ENCODE measurements around the gene MYO5B.
"Not testable (repeated sequence)": the region's sequence is repeated elsewhere in the genome, so short reads cannot be mapped to it uniquely, and the experiment has no call there.

MYO5B gene

DNA sequence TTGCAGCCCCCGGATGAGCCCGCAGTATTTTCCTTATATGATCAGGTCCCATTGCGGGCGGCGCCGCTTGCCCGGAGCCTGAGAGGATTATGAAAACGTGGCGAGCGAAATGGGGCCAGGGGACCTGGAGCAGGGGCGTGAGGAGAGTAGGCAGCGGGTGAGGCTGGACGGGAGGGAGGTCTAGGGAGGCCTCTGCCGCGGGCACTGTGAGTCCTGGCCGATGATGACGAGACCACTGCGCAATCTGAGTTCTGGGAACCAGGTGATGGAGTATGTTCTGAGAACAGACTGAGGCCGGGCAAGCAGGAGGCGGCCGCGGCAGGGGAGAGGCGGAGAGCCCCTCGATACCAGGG is 380.8 kb downstream of the MYO5B start:
- peak; percentile 19 to 64 for DNase-seq

DNA sequence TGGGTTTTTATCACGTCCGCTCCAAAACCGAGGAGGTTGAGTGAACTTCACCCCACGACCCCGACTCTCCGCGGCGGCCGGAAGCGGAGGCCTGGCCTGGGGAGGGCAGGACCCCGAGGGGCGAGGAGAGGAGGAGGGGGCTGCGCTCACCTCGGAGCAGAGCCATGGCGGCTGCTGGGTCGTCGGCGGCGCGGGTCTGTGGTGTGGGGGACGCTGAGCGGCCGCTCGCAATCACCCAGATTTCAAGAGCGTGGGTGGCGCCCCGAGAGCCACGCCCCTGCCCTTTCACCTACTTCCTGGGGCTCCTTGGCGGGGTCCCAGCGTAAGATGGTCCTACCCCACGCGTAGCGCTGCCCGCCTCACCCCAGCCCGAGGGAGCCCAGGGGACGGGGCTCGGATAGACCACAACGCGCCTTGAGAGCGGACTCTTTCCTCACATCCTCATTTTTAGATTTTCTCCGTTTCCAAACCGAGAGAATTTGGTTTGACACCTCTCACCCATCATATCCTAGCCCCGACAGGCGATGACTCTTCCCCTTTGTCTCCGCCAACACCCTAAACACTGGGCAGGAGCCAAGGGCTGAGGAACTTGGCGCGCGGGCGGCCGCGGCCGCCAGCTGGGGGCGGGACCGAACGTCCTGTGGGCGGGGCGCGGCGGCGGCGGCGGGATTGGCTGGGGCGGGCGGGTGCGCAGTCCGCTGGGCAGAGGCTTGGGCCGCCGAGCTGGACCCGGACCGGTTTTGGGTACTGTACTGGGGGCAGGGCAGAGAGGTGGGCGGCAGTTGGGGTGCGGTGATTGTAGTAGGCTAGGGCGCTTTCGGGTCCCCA is 381.4 kb downstream of the MYO5B start, which contains the start of gene ACAA2:
Gene ACAA2 (minus strand): TSS at position 215 of the 828 bp plus-strand sequence. CDS start 49 bp downstream, at position 166.
- peak; percentile 60 to 81 for DNase-seq

DNA sequence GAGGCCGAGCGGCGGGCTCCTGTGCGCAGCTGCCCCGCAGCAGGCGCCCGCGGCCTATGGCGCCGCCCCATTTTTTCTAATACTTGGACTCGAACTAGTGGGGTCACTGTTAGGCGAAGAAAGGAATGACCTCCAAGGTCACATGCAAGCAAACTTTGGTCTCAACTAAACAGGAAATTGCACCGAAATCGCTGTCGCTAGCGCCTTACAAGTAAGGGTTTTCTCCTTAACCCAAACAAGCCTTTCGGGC is 382.0 kb downstream of the MYO5B start:
- DNase-seq, result peak in 1 of 2 experiments; percentile 46

DNA sequence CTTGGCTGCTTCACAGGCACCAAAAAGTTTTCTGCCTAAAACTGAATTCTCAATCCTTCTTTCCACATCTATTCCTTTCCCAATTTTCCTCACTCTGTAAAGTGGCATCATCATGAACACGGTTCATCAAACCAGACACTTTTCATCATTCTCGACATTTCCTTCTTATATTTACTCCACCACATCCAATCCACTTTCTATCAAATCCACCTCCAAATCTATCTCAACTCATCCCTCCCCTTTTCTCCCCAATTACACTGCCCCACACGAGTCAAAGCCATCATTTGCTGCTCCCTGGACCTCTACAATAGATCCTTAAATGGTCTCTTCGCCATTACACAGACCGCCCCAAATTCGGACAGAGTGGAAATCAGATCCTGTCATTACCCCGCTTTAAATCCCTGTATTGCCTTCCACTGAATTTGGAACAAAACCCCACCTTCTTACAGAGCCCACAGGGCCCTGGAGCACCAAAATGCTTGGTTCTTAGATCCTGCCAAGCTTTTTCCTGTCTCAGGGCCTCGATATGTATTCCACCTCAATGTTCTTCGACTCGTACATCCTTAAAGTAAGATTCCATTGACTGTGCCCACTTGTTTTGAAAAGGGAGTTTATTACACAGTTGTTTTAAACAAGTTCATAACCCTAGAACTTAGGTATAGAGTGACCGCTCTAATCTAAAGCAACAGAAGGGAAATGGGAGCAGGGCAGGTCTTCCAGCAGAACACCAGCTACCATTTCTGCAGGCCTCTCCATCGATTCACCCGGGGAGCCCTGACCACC is 382.5 kb downstream of the MYO5B start:
- DNase-seq, result peak in 1 of 2 experiments; percentile 31

DNA sequence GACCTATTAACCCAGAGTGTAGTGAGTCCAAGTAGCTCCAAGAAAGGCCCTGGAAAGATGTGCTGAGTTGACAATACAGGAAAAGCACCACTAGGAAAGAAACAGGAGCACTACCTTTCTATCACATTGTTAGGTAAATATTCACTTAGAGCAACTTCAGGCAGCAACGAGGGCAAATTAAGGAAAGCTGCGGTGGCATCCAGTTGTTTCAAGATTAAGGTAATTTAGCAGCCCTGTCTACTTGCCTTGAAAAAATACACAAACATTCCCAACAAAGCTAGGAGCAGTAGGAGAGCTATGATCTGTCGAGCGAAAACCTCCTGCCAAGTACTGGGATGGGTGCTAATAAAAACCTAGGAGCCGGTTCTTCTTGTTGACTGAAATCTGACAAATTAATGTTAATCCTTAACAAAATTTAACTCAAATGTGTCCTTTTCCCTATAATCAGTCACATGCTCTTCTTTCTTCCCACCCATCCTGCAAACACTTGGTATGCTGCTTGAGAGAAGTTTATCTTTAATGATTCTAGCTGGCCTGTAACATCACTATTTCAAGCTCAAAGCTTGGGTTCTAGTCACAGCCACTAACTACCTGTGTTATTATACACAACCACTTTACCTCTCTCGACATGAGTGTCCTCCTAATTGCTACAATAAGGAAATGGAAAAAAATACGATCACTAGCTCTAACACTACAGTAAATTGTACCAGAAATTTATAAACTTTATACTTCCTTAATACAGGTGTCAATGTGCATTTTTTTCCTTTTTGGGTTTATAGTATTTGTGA is 383.6 kb downstream of the MYO5B start:
- DNase-seq, result no peak

DNA sequence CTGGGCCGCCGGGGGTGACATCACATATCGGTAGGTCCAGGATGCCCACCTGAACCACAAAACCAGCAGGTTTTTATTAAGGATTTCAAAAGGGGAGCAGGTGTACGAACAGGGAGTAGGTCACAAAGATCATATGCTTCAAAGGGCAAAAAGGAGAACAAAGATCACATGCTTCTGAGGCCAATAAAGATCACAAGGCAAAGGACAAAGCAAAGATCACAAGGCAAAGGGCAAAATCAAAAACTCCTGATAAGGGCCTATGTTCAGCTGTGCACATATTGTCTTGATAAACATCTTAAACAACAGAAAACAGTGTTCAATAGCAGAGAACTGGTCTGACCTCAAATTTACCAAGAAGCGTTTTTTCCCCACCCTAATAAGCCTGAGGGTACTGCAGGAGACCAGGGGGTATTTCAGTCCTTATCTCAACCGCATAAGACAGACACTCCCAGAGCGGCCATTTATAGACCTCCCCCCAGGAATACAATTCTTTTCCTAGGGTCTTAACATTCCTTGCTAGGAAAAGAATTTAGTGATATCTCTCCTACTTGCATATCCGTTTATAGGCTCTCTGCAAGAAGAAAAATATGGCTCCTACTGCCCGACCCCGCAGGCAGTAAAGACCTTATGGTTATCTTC is 386.3 kb downstream of the MYO5B start:
- not testable (repeated sequence) for DNase-seq

DNA sequence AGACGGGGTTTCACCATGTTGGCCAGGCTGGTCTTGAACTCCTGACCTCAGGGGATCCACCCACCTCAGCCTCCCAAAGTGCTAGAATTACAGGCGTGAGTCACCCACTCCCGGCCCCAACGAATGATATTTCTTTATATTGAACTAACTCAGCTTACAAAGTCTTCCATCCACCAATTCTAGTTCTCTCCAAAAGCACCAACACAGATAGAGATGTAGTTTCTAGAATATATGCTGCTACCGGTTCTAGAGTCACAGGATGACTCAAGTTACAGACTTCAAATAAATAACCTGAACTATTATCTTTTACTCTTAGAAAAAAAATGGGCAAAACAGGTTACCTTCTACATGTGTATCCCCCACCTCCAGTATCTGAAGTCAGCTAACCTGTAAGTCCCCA is 390.9 kb downstream of the MYO5B start:
- no peak for DNase-seq

DNA sequence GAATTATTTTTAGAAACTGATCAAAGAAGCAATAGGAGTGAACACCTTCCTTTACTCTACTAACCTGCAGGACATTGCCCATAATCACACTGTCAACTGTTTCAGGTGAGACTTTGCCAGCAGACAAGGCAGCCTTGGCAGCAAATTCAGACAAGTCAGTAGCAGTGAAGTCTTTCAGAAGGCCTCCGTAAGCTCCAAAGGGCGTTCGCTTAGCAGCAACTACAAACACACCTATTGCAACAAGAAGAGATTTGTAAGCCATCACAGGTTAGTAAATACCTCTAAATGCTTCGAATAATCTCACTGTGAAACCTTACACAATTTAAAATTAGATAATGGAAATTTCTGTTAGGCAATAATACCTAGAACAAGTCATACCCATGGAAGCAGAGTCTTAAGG is 392.3 kb downstream of the MYO5B start:
- no peak for DNase-seq

DNA sequence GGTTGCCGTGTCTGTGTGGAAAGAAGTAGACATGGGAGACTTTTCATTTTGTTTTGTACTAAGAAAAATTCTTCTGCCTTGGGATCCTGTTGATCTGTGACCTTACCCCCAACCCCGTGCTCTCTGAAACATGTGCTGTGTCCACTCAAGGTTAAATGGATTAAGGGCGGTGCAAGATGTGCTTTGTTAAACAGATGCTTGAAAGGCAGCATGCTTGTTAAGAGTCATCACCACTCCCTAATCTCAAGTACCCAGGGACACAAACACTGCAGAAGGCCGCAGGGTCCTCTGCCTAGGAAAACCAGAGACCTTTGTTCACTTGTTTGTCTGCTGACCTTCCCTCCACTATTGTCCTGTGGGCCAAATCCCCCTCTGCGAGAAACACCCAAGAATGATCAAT is 394.5 kb downstream of the MYO5B start:
- not testable (repeated sequence) for DNase-seq

DNA sequence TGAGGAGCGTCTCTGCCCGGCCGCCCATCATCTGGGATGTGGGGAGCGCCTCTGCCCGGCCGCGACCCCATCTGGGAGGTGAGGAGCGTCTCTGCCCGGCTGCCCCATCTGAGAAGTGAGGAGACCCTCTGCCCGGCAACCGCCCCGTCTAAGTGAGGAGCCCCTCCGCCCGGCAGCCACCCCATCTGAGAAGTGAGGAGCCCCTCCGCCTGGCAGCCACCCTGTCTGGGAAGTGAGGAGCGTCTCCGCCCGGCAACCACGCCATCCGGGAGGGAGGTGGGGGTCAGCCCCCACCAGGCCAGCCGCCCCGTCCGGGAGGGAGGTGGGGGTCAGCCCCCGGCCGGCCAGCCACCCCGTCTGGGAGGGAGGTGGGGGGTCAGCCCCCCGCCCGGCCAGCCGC is 395.1 kb downstream of the MYO5B start:
- not testable (repeated sequence) for DNase-seq

DNA sequence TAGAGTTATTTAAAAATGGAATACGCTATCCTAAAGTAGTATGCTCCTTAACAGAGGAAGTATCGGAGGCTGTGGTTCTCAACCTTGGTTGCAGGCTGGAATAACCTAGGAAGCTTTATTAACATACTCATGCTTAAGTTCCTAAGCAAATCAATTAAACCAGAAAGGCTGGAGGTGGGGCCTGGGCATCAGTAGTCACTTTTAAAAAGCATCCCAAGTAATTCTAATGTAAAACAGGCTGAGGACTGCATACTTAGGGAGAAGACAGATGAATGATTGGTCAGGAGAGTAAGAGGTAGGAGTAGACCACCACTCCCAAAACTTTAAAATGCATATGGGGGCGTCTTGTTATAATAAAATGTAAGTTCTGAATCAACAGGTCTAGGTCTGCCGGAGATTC is 396.9 kb downstream of the MYO5B start:
- no peak for DNase-seq

DNA sequence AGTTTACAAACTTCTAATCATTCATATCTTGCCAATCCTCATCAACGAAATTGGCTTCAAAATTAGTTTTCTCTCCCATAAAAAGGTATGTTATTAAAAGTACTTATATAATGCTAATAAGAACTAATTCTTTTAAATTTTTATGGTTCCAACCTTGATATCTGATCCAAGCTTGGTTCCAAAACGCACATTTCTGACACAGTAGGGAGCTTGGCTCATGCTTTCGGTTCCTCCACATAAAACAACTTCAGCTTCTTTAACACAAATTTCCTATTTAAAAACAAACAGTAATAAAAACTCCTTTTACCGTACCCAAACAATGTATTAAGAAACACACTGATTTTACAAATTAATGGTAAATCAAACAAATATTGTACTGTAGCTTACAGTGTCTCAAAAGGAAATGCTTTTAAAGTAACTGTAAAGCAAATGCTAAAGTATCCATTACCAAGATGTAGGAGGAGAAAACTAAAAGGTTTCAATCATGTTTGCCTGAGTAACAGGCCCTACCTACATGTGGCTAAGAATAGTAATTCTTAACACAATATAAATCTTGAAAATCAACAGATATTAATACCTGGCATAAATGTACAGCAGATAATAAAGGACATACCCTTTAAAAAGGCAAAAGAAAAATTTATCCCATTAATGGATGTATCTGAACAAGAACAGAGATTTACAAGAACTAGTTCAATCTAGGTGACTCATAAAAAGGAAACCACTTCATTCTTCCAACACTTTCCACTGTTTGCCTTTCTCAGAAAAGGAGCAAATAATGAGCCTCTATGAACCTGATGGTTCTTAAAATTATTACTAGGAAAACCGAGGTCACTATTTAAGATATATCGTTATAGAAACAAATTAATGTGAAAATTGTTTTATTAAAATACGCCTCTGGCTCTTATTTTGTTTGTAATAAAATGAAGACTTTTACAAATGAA is 399.1 kb downstream of the MYO5B start:
- DNase-seq, result no peak

DNA sequence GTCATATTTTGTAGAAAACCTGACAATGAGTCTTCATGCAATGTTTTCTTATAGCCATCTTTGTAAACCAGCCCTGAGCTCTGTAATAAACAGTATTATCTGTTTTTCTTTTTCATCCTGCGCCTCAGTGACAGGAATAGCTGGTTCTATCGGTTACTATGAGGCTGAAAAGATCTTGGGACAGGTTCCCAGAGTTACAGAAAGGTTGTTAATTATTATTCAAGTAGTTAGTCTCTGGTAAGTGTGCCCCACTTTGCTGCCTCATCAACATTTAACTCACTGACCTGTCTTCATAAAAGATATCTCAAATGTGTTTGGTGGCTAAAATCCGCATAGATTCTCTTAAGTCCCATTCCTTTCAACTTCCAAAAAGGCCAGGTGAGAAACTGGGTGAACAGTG is 400.2 kb downstream of the MYO5B start:
- DNase-seq, result no peak

DNA sequence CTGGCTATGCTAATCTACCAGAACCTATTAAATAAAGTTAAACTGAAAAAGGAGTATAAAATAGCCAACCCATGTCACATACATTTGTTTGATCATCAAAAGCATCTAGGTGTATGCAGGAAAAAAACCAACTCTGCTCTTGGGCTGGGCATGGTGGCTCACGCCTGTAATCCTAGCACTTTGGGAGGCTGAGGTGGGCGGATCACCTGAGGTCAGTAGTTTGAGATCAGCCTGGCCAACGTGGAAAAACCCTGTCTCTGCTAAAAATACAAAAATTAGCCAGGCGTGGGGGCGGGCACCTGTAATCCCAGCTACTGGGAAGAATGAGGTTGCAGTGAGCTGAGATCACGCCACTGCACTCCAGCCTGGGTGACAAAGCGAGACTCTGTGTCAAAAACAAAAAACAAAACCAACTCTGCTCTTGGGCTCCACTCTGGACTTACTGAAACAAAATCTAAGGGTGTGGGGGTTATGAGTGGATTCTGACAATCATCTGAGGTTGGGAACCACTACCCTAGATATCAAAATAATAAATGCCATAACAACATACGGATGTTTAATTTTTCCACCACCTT is 405.3 kb downstream of the MYO5B start:
- DNase-seq, result not testable (repeated sequence)

DNA sequence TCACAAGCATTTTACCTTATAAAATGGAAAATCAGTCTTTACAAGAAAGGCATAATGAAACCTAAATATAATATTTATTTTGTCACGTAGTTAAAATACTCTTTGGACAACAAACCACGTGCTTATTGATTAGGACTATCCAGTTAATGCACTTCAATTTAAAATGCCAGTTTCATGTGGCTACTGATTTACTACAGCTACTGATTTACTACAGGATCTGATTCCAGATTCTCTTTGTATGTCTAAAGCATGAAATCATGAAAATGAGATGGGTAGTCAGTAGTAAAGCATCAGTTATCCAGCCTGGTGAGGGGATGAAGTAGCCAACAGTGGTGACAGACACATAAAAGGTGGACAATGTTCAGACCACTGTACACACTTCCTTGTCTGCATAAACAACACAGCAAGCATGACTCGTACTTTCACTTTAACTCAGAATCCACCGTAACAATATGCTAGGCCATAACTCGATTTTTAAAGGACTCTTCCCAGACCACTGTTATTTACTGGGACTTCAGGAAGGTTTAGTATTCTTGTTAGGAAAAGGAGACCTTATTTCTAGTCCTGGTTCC is 406.5 kb downstream of the MYO5B start:
- no peak for DNase-seq

DNA sequence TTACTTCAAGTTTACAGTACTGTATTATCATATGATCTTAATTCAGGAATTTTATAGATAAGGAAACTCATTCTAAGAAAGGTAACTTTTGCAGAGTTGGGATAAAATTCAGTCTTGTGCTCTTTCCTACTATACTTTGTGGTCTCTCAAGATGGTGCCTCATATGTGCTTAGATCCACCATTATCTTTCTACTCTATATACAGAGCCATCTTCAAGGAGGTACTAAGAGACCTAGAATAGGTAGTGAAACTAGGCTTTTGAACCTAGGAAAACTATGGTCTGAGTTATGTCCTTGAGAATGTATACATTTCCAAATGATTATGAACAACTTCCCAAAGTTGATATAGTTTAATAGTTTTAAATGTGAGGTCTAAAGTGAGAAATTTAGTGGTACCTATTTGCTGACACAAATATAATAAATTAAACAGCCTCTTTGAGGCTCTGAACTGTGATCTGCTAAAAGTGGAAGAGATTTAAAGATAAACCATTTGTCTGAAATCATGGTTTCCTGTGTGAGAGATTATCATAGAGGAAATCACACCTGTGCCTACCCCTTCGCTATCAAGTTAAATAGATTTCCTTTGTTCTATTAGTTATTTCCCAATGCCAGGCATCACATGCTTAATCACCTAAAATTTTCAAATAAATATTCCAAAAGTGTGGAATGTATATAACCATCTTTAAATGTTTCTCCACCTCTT is 408.8 kb downstream of the MYO5B start:
- no peak for DNase-seq

DNA sequence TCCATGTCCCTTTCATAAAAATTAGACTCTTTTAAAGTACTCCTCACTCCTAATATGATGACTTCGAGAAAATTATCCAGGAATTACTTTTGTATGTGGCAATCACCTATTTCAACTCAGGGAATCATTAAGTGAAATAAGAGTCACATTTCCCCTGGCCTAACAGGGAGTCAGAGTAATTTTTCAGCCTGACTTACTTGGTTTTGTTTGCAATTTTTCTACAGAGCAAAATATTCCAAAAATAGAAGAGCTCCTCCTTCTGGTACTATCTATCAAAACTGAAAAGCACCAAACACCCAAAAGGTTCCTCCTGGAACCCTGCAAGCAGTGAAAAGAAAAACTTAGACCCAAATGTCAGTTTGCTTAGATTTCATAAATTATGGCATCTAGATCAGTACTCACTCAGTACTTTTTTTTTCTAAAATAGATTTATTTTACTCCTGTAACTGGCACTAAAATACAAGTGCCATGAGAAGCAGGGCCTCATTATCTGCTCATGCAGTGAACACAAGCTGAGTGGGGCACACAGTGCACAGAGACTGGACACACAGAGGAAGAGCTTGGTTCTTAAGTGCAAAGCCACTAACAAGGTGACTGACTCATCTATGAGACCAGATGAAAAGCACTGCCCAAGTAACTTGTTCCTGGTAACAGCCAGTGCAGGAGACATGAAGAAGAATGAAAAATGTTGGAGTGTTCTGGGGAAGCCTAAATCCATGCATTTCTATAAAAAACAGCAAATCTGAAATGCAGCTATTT is 410.3 kb downstream of the MYO5B start:
- DNase-seq, result no peak

DNA sequence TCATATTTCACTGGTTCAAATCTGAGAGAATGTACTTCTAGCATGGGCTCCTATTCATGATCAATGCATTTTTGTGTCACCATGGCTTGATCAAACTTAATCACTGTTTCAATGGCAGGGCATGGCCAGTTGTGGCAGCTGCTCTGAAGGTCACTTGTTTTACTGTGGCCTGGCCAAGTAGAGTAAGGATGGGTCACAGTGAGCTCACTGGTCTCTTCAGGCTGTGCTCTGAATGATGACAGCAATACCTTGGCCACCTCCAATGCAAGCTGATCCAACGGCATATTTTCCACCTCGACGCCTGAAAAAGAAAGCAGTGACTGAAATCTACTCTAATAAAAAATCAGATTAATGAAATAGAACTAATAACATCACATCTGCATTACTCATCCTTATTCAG is 411.3 kb downstream of the MYO5B start:
- not testable (repeated sequence) for DNase-seq

DNA sequence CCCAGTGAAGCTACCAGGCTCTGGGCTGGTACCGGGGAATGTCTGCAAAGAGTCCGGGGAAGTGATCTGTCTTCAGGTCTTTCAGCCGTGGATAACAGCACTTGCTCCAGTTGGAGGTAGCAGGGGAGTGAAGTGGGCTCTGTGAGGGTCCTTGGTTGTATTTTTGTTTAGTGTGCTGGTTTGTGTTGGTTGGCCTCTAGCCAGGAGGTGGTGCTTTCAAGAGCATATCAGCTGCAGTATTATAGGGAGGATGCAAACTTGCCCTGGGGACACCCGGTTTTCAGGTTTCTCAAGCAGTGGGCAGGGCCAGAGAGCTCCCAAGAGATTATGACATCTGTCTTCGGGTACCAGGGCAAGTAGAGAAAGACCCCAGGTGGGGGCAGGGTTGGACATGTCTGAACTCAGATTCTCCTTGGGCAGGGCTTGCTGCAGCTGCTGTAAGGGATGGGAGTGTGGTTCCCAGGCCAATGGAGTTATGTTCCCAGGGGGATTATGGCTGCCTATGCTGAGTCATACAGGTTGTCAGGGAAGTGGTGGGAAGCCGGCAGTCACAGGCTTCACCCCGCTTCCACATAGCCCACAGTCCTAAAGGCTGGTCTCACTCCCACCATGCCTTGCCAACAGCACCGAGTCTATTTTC is 416.0 kb downstream of the MYO5B start:
- peak; percentile 9 to 51 for DNase-seq

Data from NCI-H524 (cell line).